Measurements from ENCODE around the gene TRIM46.
A peak's percentile ranks its signal among the peaks of the same experiment; 100 is the strongest.
"Not testable (repeated sequence)": the region's sequence is repeated elsewhere in the genome, so short reads cannot be mapped to it uniquely, and the experiment has no call there.

TRIM46 gene

DNA sequence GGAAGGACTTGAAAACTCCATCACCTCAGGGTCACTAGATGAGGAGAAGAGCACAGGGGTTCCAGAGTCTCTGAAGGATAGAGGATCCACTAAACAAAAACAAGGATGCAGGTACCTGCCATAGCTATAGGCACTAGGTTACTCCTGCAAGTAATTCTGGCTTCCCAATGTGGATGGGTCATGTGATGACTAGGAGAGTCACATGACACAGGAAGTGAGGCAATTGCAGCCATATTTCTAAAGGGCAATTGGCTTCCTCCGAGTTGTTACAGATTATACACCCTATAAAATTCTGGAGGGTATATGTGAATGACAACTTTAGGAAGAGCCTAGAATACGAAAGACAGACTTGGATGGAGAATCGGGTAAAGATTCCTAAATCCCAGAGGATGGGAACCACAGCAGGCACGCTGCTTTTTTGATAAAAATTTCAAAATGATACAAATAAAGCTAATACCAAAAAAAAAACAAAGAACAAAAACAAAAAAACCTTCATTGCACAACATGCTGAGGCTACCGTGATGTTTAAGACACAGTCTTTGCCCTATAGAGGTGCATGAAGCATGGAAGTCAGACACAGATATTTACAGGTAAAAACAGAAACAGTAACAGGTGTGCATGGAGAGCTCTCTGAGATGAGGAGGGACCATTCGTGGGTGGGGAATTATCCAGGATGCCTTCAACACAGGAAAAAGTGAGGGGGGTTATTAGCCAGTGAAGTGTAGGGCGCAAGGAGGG, 45.4 kb downstream of the TRIM46 start:
- Mint-ChIP-seq H3K27ac (peak overlapping the region; percentile 77), H3K27me3 (no peaks in the 10 kb centered on the region), H3K36me3 (ENCODE audit: low read depth) (peaks cover 12% of the 10 kb centered on the region), H3K4me1 (ENCODE audit: low read depth) (peaks cover 62% of the 10 kb centered on the region), H3K4me3 (no peak overlapping the region), H3K9me3 (no peaks in the 10 kb centered on the region)
- intact Hi-C loops (cut with micrococcal nuclease) = no loop called here

DNA sequence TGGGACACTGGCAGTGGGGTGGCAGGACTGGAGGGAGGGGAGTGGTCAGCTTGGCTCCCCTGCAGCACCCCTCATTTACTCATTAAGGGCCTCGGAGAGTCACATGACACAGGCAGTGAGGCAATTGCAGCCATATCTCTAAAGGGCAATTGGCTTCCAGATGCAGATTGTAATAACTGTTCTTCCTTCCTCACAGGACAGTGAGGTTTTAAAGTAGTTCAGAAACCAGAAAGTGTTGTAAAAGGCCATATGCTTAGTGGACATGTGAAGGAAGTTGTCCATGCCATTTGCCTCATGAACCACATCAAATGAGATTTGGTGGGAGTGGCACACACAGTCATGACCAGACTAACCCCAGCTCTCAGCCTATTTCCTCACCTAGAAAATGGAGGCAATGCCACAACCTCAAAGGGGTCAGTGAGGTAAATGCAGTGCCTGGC, 46.0 kb downstream of the TRIM46 start:
- H3K4me1 Mint-ChIP-seq (ENCODE audit: low read depth) = peaks cover 67% of the 10 kb centered on the region
- intact Hi-C loops (cut with micrococcal nuclease) = no loop called here
- H3K27me3 Mint-ChIP-seq = no peaks in the 10 kb centered on the region
- no peak overlapping the region for H3K4me3 Mint-ChIP-seq
- peak overlapping the region; percentile 77 for H3K27ac Mint-ChIP-seq
- no peaks in the 10 kb centered on the region for H3K9me3 Mint-ChIP-seq
- peaks cover 12% of the 10 kb centered on the region for H3K36me3 Mint-ChIP-seq (ENCODE audit: low read depth)

DNA sequence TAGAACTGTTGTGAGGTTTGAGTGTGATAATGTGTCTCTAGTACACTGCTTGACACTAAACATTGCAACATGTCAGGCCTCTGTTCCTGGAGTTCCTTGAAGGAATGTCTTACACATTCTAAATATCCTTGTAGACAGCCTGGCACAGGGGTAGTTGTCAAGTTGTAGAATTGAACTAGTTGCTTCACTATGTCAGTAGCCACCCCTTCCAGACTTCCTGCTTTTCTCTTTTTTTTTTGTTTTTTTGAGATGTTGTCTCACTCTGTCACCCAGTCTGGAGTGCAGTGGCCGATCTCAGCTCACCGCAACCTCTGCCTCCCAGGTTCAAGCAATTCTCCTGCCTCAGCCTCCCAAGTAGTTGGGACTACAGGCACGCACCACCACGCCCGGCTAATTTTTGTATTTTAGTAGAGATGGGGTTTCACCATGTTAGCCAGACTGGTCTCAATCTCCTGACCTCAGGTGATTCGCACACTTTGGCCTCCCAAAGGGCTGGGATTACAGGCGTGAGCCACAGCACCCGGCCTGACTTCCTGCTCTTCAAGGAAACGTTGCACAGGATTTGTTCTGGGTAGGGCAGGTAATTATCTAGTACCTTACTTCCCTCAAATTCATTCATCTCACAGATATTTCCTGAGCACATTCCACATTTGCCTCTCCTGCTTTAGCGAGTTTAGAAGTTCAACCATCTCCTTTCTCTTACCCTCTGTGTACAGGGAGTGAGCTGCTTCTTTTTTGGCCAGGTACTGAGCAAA, 46.7 kb downstream of the TRIM46 start:
- H3K4me3 Mint-ChIP-seq; H3K9me3 Mint-ChIP-seq; intact Hi-C loops (cut with micrococcal nuclease); H3K36me3 Mint-ChIP-seq (ENCODE audit: low read depth); H3K27me3 Mint-ChIP-seq: not testable (repeated sequence)
- peaks cover 67% of the 10 kb centered on the region for H3K4me1 Mint-ChIP-seq (ENCODE audit: low read depth)
- H3K27ac Mint-ChIP-seq = peak overlapping the region; percentile 77

- no peaks in the 10 kb centered on the region for H3K36me3 Mint-ChIP-seq (ENCODE audit: low read depth)
- H3K27me3 Mint-ChIP-seq = no peaks in the 10 kb centered on the region
- no peaks in the 10 kb centered on the region for H3K9me3 Mint-ChIP-seq
- H3K4me1 Mint-ChIP-seq (ENCODE audit: low read depth) = peaks cover 79% of the 10 kb centered on the region
- no peak overlapping the region for H3K4me3 Mint-ChIP-seq
- H3K27ac Mint-ChIP-seq = peak overlapping the region; percentile 72
- intact Hi-C loops (cut with micrococcal nuclease) = no loop called here
These were observed 49.4 kb downstream of the TRIM46 start for GRCh38 chr1:155223047-155223446.

DNA sequence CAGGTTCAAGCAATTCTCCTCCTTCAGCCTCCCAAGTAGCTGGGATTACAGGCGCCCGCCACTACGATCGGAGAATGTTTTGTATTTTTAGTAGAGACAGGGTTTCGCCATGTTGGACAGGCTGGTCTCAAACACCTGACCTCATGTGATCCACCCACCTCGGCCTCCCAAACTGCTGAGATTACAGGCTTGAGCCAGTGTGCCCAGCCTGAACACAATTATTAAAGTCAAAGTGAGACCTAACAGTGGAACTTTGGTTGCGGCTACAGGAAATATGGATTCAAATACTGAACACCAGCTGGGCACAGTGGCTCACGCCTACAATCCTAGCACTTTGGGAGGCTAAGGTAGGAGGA, 51.7 kb downstream of the TRIM46 start:
- Mint-ChIP-seq H3K27ac (peak overlapping the region; percentile 93), H3K4me1 (ENCODE audit: low read depth) (peaks cover 57% of the 10 kb centered on the region)
- H3K27me3 Mint-ChIP-seq; H3K36me3 Mint-ChIP-seq (ENCODE audit: low read depth); H3K9me3 Mint-ChIP-seq; H3K4me3 Mint-ChIP-seq: not testable (repeated sequence)
- intact Hi-C loops (cut with micrococcal nuclease) = loop anchor here (5.0 kb wide), 1 partner anchor 48 kb away; no protein-coding TSS in a partner anchor

DNA sequence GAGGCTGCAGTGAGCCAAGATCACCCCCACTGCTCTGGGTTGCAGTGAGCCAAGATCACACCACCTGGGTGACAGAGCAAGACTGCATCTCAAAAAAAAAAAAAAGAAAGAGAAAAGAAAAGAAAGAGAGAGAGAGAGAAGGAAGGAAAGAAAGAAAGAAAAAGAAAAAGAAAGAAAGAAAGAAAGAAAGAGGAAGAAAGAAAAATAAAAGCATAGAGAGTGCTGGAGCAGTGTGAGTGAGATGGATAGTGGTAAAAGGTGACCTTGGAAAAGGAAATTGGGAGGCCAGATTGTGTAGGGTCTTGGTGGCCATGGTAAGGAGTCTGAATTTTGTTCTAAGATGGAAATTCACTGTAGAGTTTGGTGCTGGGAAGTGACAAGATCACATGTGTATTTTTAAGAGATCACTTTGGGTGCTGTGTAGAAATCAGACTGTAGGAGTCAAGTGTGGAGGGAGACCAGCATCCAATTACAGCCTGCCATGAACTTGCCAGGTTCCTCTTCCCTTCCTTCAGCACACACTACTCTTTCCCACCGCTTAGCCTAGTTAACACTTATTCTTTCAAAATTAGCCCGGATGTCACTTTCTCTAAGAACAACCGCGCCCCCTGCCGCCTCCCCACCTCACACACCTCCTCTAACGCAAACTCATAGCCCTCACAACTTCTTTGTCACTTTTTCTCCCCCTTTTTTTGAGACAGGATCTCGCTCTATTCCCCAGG, 52.7 kb downstream of the TRIM46 start:
- peak overlapping the region; percentile 93 for H3K27ac Mint-ChIP-seq
- intact Hi-C loops (cut with micrococcal nuclease) = loop anchor here (2.0 to 5.0 kb wide), 2 partner anchors 18 to 49 kb away; partner anchors contain the start of gene MTX1
- H3K27me3 Mint-ChIP-seq = peaks cover 3% of the 10 kb centered on the region
- no peaks in the 10 kb centered on the region for H3K36me3 Mint-ChIP-seq (ENCODE audit: low read depth)
- H3K9me3 Mint-ChIP-seq = no peaks in the 10 kb centered on the region
- H3K4me3 Mint-ChIP-seq = peak overlapping the region; percentile 77
- peaks cover 51% of the 10 kb centered on the region for H3K4me1 Mint-ChIP-seq (ENCODE audit: low read depth)

- H3K27me3 Mint-ChIP-seq = peaks cover 3% of the 10 kb centered on the region
- H3K4me1 Mint-ChIP-seq (ENCODE audit: low read depth) = peaks cover 48% of the 10 kb centered on the region
- H3K27ac Mint-ChIP-seq = peak overlapping the region; percentile 93
- peak overlapping the region; percentile 77 for H3K4me3 Mint-ChIP-seq
- no peaks in the 10 kb centered on the region for H3K36me3 Mint-ChIP-seq (ENCODE audit: low read depth)
- intact Hi-C loops (cut with micrococcal nuclease) = loop anchor here (2.0 to 5.0 kb wide), 2 partner anchors 18 to 50 kb away; partner anchors contain the start of gene MTX1
- no peaks in the 10 kb centered on the region for H3K9me3 Mint-ChIP-seq
These were observed 53.2 kb downstream of the TRIM46 start for GRCh38 chr1:155226910-155227260.

DNA sequence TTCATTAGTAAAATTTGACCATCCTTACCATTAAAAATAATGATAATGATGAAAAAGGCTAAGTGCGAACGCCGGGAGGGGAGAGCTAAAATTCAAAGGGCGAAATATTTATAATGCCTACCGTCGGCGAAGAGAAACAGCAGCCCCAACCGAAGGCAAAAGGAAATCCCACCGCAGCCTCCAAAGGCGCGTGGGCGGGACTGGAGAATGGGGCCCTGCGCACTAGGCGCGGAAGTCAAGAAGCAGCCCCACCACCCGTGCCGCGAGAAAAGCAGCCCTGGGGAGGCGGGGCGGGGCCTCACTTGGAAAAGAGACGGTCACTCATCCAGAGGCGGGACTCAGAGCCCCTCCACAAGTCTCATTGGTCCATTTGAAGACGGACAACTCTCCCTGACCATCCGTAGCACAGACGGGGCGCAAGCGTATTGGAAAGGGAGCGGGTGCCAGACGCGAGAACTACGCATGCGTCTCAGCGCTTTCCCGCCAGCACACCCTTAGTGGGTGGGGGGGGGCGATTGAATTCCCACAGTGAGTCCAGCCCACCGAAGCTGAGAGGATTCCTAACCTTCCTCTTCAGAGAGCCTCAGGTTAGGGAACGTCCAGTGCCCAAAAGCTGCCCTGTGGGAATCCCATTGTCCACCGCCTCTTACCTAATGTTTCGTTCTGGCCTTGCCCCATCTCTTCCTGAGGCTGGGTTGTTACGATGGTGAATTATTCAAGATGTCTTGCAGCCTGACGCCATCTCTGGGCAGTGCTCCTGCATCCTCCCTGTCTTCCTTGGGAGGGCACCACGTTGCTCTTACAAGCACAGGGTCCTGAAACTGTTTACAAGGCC, 53.8 kb downstream of the TRIM46 start:
- H3K27me3 Mint-ChIP-seq = peaks cover 3% of the 10 kb centered on the region
- H3K4me1 Mint-ChIP-seq (ENCODE audit: low read depth) = peaks cover 42% of the 10 kb centered on the region
- peak overlapping the region; percentile 93 for H3K27ac Mint-ChIP-seq
- H3K9me3 Mint-ChIP-seq = no peaks in the 10 kb centered on the region
- peak overlapping the region; percentile 77 for H3K4me3 Mint-ChIP-seq
- no peaks in the 10 kb centered on the region for H3K36me3 Mint-ChIP-seq (ENCODE audit: low read depth)
- intact Hi-C loops (cut with micrococcal nuclease) = loop anchor here (2.0 to 5.0 kb wide), 2 partner anchors 19 to 50 kb away; partner anchors contain the start of gene MTX1

DNA sequence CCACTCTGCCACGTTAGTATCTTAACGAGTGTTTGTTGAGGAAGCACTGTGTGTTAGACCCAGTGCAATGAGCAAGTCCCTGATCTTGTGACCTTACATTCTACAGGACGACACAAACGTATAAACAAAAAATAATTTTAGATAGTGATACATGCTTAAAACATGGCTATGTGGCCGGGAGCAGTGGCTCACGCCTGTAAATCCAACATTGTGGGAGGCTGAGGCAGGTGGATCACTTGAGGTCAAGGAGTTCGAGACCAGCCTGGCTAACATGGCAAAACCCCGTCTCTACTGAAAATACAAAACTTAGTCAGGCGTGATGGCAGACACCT, 54.4 kb downstream of the TRIM46 start:
- no peaks in the 10 kb centered on the region for H3K36me3 Mint-ChIP-seq (ENCODE audit: low read depth)
- peak overlapping the region; percentile 93 for H3K27ac Mint-ChIP-seq
- no peaks in the 10 kb centered on the region for H3K9me3 Mint-ChIP-seq
- peak overlapping the region; percentile 77 for H3K4me3 Mint-ChIP-seq
- H3K27me3 Mint-ChIP-seq = peaks cover 3% of the 10 kb centered on the region
- peaks cover 37% of the 10 kb centered on the region for H3K4me1 Mint-ChIP-seq (ENCODE audit: low read depth)
- intact Hi-C loops (cut with micrococcal nuclease) = loop anchor here (5.0 kb wide), 1 partner anchor 51 kb away; no protein-coding TSS in a partner anchor

- H3K4me1 Mint-ChIP-seq (ENCODE audit: low read depth); intact Hi-C loops (cut with micrococcal nuclease); H3K4me3 Mint-ChIP-seq; H3K27ac Mint-ChIP-seq; H3K9me3 Mint-ChIP-seq; H3K27me3 Mint-ChIP-seq: not testable (repeated sequence)
- H3K36me3 Mint-ChIP-seq (ENCODE audit: low read depth) = peaks cover 11% of the 10 kb centered on the region
These were observed 57.7 kb downstream of the TRIM46 start for GRCh38 chr1:155231302-155231701.

GRCh38 chr1:155232001-155232978, 58.6 kb downstream of the TRIM46 start:
- H3K4me1 Mint-ChIP-seq (ENCODE audit: low read depth); H3K9me3 Mint-ChIP-seq; intact Hi-C loops (cut with micrococcal nuclease); H3K4me3 Mint-ChIP-seq; H3K27me3 Mint-ChIP-seq; H3K27ac Mint-ChIP-seq: not testable (repeated sequence)
- peaks cover 21% of the 10 kb centered on the region for H3K36me3 Mint-ChIP-seq (ENCODE audit: low read depth)

GRCh38 chr1:155233502-155233901, 59.9 kb downstream of the TRIM46 start:
- H3K4me1 Mint-ChIP-seq (ENCODE audit: low read depth); H3K4me3 Mint-ChIP-seq; H3K27me3 Mint-ChIP-seq; H3K9me3 Mint-ChIP-seq; H3K27ac Mint-ChIP-seq; intact Hi-C loops (cut with micrococcal nuclease): not testable (repeated sequence)
- H3K36me3 Mint-ChIP-seq (ENCODE audit: low read depth) = peaks cover 33% of the 10 kb centered on the region
